WTC11 (cell line): ENCODE results near the gene PGS1. TPM values are rescaled to one million over a fixed set of nuclear protein-coding genes. Genes with fewer than 3 reads are reported as not detected.

Source experiments
- ATAC-seq: fragments of 200-7000 bp; cut with Tn5 transposase; 2 replicates; pipeline ENCODE4 v1.10.0; 2021; ENCODE audit warnings: mild to moderate bottlenecking, moderate library complexity
- CTCF ChIA-PET: fragments of 300-600 bp; sonication (Branson Sonifier 250); formaldehyde crosslinking; loops from one replicate; lab custom pipeline; 2021; ENCODE audit warnings: antibody characterized with exemption; lab: Charles Lee
- POLR2A ChIA-PET: fragments of 350-600 bp; sonication (Branson Sonifier 250); formaldehyde crosslinking; loops from one replicate; lab custom pipeline; 2021; ENCODE audit warnings: antibody characterized with exemption; lab: Charles Lee
- DNase-seq: peaks from one replicate; pipeline ENCODE4 v3.0.0; 2021; ENCODE audit warnings: low spot score
- H3K27ac Mint-ChIP-seq: 2 replicates; pipeline ENCODE4 v1.8.0; 2021; ENCODE audit warnings: mixed read lengths
- H3K27me3 Mint-ChIP-seq: 2 replicates; pipeline ENCODE4 v1.8.0; 2021; ENCODE audit warnings: low read depth, mild to moderate bottlenecking, moderate library complexity, mixed read lengths
- H3K36me3 Mint-ChIP-seq: 2 replicates; pipeline ENCODE4 v1.8.0; 2021; ENCODE audit warnings: mixed read lengths
- H3K4me1 Mint-ChIP-seq: 2 replicates; pipeline ENCODE4 v1.8.0; 2022; ENCODE audit warnings: mixed read lengths
- H3K4me3 Mint-ChIP-seq: 2 replicates; pipeline ENCODE4 v1.8.0; 2021; ENCODE audit warnings: mild to moderate bottlenecking, moderate library complexity, mixed read lengths
- H3K9me3 Mint-ChIP-seq: 2 replicates; pipeline ENCODE4 v1.8.0; 2021; ENCODE audit warnings: mixed read lengths
- CREM ChIP-seq: sonication (generic); formaldehyde crosslinking; IDR thresholded peaks from 2 replicates; pipeline ENCODE4 v1.8.1; 2022; ENCODE audit warnings: mild to moderate bottlenecking, missing genetic modification reagents, moderate library complexity
- FOXJ3 ChIP-seq: sonication (generic); formaldehyde crosslinking; IDR thresholded peaks from 2 replicates; pipeline ENCODE4 v1.9.0; 2021; ENCODE audit warnings: missing genetic modification reagents, mild to moderate bottlenecking, borderline replicate concordance
- JAZF1 ChIP-seq: fragments of 250-450 bp; sonication (Bioruptor Pico); IDR thresholded peaks from 2 replicates; pipeline ENCODE4 v1.9.0; 2021; ENCODE audit warnings: moderate library complexity, mild to moderate bottlenecking, inconsistent platforms
- KAT7 ChIP-seq: sonication (generic); formaldehyde crosslinking; IDR thresholded peaks from 2 replicates; pipeline ENCODE4 v1.8.1; 2023; ENCODE audit warnings: missing genetic modification reagents, mild to moderate bottlenecking, borderline replicate concordance
- MYBL2 ChIP-seq: sonication (generic); formaldehyde crosslinking; IDR thresholded peaks from 2 replicates; pipeline ENCODE4 v1.8.1; 2023; ENCODE audit warnings: mild to moderate bottlenecking, moderate library complexity, missing genetic modification reagents
- NFATC4 ChIP-seq: fragments of 250-450 bp; sonication (Bioruptor Pico); IDR thresholded peaks from 2 replicates; pipeline ENCODE4 v1.9.0; 2021; ENCODE audit warnings: mild to moderate bottlenecking
- NR3C1 ChIP-seq: sonication (generic); formaldehyde crosslinking; conservative IDR thresholded peaks from 2 replicates; pipeline ENCODE4 v1.8.1; 2023; ENCODE audit warnings: low read depth, mild to moderate bottlenecking, missing genetic modification reagents
- SMAD3 ChIP-seq: sonication (generic); formaldehyde crosslinking; IDR thresholded peaks from 2 replicates; pipeline ENCODE4 v1.8.0; 2022; ENCODE audit warnings: missing genetic modification reagents, mild to moderate bottlenecking, borderline replicate concordance
- ZNF317 ChIP-seq: sonication (generic); formaldehyde crosslinking; IDR thresholded peaks from 2 replicates; pipeline ENCODE4 v1.8.1; 2023; ENCODE audit warnings: low read depth, mild to moderate bottlenecking, moderate library complexity, missing genetic modification reagents, borderline replicate concordance
- total RNA-seq: library from RNA; stranded (reverse); gene quantifications from 3 replicates; pipeline ENCODE4 v1.2.3, GENCODE V29; 2021
- TF ChIP-seq, protein P1 (sequence below): sonication (generic); formaldehyde crosslinking; IDR thresholded peaks from 2 replicates; pipeline ENCODE4 v1.8.1; 2022; ENCODE audit warnings: mild to moderate bottlenecking, moderate library complexity, missing genetic modification reagents
- TF ChIP-seq, protein P2 (sequence below): sonication (generic); formaldehyde crosslinking; IDR thresholded peaks from 2 replicates; pipeline ENCODE4 v1.8.0; 2023; ENCODE audit warnings: missing genetic modification reagents, mild to moderate bottlenecking, borderline replicate concordance
- TF ChIP-seq, protein P3 (sequence below): sonication (generic); formaldehyde crosslinking; IDR thresholded peaks from 2 replicates; pipeline ENCODE4 v1.8.0; 2022; ENCODE audit warnings: missing genetic modification reagents
- TF ChIP-seq, protein P4 (sequence below): sonication (generic); formaldehyde crosslinking; IDR thresholded peaks from 2 replicates; pipeline ENCODE4 v1.8.1; 2023; ENCODE audit warnings: mild to moderate bottlenecking, missing genetic modification reagents
- TF ChIP-seq, protein P5 (sequence below): fragments of 200-600 bp; IDR thresholded peaks from 2 replicates; pipeline ENCODE4 v1.8.0; 2022; ENCODE audit warnings: antibody characterized with exemption
- TF ChIP-seq, protein P6 (sequence below): fragments of 250-450 bp; sonication (Bioruptor Pico); IDR thresholded peaks from 2 replicates; pipeline ENCODE4 v1.8.0; 2021; ENCODE audit warnings: mild to moderate bottlenecking

PGS1 gene
- total RNA-seq, 1 experiment from 2014 or later: 51.4 TPM

DNA sequence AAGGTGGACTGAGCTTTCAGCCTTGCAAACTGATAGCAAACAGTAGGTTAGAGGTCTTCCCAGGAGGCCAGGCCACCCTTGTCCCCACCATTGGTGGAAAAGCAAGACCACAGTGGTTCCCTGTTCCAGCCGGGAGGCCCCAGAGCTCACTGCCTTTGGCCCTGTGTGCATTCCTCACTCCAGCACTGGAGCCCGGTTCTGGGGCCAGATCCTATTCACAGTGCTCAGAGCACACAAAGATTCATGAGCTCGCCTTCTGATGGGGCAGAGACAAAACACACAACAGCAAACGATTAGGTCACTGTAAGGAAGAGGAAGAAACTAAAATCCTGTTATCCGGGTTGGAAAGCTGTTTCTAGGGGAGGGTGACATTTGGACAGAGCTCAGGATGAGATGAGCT, 5.6 kb upstream of the PGS1 start:
- CTCF ChIA-PET: interaction anchor here (1.0 to 7.8 kb wide), 3 partner anchors 9 to 56 kb away, joined by 3 to 86 read pairs (median 7); no protein-coding TSS in a partner anchor
- no peak for ATAC-seq
- TF ChIP-seq, protein P1, sequence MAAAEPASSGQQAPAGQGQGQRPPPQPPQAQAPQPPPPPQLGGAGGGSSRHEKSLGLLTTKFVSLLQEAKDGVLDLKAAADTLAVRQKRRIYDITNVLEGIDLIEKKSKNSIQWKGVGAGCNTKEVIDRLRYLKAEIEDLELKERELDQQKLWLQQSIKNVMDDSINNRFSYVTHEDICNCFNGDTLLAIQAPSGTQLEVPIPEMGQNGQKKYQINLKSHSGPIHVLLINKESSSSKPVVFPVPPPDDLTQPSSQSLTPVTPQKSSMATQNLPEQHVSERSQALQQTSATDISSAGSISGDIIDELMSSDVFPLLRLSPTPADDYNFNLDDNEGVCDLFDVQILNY (CRISPR knock-in tag): no peak
- TF ChIP-seq, protein P2, sequence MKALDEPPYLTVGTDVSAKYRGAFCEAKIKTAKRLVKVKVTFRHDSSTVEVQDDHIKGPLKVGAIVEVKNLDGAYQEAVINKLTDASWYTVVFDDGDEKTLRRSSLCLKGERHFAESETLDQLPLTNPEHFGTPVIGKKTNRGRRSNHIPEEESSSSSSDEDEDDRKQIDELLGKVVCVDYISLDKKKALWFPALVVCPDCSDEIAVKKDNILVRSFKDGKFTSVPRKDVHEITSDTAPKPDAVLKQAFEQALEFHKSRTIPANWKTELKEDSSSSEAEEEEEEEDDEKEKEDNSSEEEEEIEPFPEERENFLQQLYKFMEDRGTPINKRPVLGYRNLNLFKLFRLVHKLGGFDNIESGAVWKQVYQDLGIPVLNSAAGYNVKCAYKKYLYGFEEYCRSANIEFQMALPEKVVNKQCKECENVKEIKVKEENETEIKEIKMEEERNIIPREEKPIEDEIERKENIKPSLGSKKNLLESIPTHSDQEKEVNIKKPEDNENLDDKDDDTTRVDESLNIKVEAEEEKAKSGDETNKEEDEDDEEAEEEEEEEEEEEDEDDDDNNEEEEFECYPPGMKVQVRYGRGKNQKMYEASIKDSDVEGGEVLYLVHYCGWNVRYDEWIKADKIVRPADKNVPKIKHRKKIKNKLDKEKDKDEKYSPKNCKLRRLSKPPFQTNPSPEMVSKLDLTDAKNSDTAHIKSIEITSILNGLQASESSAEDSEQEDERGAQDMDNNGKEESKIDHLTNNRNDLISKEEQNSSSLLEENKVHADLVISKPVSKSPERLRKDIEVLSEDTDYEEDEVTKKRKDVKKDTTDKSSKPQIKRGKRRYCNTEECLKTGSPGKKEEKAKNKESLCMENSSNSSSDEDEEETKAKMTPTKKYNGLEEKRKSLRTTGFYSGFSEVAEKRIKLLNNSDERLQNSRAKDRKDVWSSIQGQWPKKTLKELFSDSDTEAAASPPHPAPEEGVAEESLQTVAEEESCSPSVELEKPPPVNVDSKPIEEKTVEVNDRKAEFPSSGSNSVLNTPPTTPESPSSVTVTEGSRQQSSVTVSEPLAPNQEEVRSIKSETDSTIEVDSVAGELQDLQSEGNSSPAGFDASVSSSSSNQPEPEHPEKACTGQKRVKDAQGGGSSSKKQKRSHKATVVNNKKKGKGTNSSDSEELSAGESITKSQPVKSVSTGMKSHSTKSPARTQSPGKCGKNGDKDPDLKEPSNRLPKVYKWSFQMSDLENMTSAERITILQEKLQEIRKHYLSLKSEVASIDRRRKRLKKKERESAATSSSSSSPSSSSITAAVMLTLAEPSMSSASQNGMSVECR (CRISPR knock-in tag): no peak
- TF ChIP-seq, protein P3, sequence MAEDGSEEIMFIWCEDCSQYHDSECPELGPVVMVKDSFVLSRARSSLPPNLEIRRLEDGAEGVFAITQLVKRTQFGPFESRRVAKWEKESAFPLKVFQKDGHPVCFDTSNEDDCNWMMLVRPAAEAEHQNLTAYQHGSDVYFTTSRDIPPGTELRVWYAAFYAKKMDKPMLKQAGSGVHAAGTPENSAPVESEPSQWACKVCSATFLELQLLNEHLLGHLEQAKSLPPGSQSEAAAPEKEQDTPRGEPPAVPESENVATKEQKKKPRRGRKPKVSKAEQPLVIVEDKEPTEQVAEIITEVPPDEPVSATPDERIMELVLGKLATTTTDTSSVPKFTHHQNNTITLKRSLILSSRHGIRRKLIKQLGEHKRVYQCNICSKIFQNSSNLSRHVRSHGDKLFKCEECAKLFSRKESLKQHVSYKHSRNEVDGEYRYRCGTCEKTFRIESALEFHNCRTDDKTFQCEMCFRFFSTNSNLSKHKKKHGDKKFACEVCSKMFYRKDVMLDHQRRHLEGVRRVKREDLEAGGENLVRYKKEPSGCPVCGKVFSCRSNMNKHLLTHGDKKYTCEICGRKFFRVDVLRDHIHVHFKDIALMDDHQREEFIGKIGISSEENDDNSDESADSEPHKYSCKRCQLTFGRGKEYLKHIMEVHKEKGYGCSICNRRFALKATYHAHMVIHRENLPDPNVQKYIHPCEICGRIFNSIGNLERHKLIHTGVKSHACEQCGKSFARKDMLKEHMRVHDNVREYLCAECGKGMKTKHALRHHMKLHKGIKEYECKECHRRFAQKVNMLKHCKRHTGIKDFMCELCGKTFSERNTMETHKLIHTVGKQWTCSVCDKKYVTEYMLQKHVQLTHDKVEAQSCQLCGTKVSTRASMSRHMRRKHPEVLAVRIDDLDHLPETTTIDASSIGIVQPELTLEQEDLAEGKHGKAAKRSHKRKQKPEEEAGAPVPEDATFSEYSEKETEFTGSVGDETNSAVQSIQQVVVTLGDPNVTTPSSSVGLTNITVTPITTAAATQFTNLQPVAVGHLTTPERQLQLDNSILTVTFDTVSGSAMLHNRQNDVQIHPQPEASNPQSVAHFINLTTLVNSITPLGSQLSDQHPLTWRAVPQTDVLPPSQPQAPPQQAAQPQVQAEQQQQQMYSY (CRISPR knock-in tag): no peak
- TF ChIP-seq NR3C1 (CRISPR knock-in tag): no peak
- TF ChIP-seq CREM (CRISPR knock-in tag): no peak
- TF ChIP-seq FOXJ3 (CRISPR knock-in tag): no peak
- POLR2A ChIA-PET: interaction anchor here (0.8 kb wide), 1 partner anchor 12 kb away, joined by 3 read pairs; no protein-coding TSS in a partner anchor
- peak overlapping the region; percentile 96 for H3K27ac Mint-ChIP-seq
- H3K27me3 Mint-ChIP-seq: no peaks in the 10 kb centered on the region
- H3K4me3 Mint-ChIP-seq: no peak overlapping the region
- no peaks in the 10 kb centered on the region for H3K36me3 Mint-ChIP-seq
- H3K4me1 Mint-ChIP-seq: peaks cover 75% of the 10 kb centered on the region
- DNase-seq: no peak
- H3K9me3 Mint-ChIP-seq: no peaks in the 10 kb centered on the region

DNA sequence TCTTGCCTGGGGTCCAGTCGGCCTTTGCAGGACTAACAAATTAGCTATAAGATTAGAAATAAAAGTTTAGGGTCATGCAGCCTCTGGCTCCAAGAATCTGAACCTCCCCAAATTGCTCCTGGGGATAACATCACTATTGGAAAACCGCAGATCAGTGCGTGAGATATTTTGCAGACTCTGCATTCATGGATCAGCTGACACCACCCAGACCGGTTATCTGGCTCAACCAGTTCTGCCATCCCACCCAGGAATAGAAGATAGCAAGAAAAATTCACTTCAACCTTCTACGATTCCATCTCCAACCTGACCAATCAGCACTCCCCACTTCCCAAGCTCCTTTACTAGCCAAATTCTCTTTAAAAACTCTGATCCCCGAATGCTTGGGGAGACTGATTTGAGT, 4.3 kb upstream of the PGS1 start:
- ATAC-seq (no peak), DNase-seq (no peak)
- CTCF ChIA-PET: interaction anchor here (0.7 to 7.8 kb wide), 6 partner anchors 10 to 123 kb away, joined by 3 to 86 read pairs (median 4); no protein-coding TSS in a partner anchor
- POLR2A ChIA-PET: interaction anchor here (0.6 to 1.8 kb wide), 3 partner anchors 9 to 1646 kb away, joined by 4 to 10 read pairs (median 4); partner anchors contain the start of gene SOCS3
- Mint-ChIP-seq H3K4me3 (peak overlapping the region; percentile 31), H3K27ac (peak overlapping the region; percentile 100), H3K27me3 (no peaks in the 10 kb centered on the region), H3K9me3 (no peaks in the 10 kb centered on the region), H3K36me3 (no peaks in the 10 kb centered on the region), H3K4me1 (peaks cover 66% of the 10 kb centered on the region)
- TF ChIP-seq ZNF317 (CRISPR knock-in tag) (no peak), SMAD3 (CRISPR knock-in tag) (no peak), NFATC4 (CRISPR knock-in tag) (no peak), KAT7 (no peak), JAZF1 (CRISPR knock-in tag) (no peak), MYBL2 (no peak)
- TF ChIP-seq, protein P4, sequence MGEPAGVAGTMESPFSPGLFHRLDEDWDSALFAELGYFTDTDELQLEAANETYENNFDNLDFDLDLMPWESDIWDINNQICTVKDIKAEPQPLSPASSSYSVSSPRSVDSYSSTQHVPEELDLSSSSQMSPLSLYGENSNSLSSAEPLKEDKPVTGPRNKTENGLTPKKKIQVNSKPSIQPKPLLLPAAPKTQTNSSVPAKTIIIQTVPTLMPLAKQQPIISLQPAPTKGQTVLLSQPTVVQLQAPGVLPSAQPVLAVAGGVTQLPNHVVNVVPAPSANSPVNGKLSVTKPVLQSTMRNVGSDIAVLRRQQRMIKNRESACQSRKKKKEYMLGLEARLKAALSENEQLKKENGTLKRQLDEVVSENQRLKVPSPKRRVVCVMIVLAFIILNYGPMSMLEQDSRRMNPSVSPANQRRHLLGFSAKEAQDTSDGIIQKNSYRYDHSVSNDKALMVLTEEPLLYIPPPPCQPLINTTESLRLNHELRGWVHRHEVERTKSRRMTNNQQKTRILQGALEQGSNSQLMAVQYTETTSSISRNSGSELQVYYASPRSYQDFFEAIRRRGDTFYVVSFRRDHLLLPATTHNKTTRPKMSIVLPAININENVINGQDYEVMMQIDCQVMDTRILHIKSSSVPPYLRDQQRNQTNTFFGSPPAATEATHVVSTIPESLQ: no peak
- TF ChIP-seq, protein P5, sequence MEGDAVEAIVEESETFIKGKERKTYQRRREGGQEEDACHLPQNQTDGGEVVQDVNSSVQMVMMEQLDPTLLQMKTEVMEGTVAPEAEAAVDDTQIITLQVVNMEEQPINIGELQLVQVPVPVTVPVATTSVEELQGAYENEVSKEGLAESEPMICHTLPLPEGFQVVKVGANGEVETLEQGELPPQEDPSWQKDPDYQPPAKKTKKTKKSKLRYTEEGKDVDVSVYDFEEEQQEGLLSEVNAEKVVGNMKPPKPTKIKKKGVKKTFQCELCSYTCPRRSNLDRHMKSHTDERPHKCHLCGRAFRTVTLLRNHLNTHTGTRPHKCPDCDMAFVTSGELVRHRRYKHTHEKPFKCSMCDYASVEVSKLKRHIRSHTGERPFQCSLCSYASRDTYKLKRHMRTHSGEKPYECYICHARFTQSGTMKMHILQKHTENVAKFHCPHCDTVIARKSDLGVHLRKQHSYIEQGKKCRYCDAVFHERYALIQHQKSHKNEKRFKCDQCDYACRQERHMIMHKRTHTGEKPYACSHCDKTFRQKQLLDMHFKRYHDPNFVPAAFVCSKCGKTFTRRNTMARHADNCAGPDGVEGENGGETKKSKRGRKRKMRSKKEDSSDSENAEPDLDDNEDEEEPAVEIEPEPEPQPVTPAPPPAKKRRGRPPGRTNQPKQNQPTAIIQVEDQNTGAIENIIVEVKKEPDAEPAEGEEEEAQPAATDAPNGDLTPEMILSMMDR: no peak
- TF ChIP-seq, protein P6, sequence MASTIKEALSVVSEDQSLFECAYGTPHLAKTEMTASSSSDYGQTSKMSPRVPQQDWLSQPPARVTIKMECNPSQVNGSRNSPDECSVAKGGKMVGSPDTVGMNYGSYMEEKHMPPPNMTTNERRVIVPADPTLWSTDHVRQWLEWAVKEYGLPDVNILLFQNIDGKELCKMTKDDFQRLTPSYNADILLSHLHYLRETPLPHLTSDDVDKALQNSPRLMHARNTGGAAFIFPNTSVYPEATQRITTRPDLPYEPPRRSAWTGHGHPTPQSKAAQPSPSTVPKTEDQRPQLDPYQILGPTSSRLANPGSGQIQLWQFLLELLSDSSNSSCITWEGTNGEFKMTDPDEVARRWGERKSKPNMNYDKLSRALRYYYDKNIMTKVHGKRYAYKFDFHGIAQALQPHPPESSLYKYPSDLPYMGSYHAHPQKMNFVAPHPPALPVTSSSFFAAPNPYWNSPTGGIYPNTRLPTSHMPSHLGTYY: no peak
- TF ChIP-seq, protein P3 (CRISPR knock-in tag): no peak
